Measurements from ENCODE around the gene HOXA7. TPM values are rescaled to one million over a fixed set of nuclear protein-coding genes. Genes with fewer than 3 reads are reported as not detected.

The HOXA7 gene
- total RNA-seq, 6 experiments from 2014 or later, result not detected

GRCh38 chr7:27128034-27128433, 28.4 kb downstream of the HOXA7 start:
- H3K27ac ChIP-seq, result no peak overlapping the region

GRCh38 chr7:27126596-27127327, 29.7 kb downstream of the HOXA7 start:
- ATAC-seq (no peak), DNase-seq (no peak)
- Histone ChIP-seq H3K27me3 (peaks cover 0 to 33% of the 10 kb centered on the region in 2 donors), H3K4me3 (no peak overlapping the region), H3K4me1 (peaks cover 0 to 11% (median 2%) of the 10 kb centered on the region in 4 donors), H3K36me3 (no peaks in the 10 kb centered on the region), H3K27ac (no peak overlapping the region), H3K9me3 (no peaks in the 10 kb centered on the region)
- 15% methylated on average over 3 of the region's 3 CpGs for WGBS (ENCODE audit: insufficient coverage, low coverage, low lambda C conversion rate, missing lambda C conversion rate)
- intact Hi-C loops (cut with DNase I), result no loop called here
- TF ChIP-seq POLR2A (IDR thresholded peaks at IDR 0.05), result no peak
- TF ChIP-seq, protein P1, sequence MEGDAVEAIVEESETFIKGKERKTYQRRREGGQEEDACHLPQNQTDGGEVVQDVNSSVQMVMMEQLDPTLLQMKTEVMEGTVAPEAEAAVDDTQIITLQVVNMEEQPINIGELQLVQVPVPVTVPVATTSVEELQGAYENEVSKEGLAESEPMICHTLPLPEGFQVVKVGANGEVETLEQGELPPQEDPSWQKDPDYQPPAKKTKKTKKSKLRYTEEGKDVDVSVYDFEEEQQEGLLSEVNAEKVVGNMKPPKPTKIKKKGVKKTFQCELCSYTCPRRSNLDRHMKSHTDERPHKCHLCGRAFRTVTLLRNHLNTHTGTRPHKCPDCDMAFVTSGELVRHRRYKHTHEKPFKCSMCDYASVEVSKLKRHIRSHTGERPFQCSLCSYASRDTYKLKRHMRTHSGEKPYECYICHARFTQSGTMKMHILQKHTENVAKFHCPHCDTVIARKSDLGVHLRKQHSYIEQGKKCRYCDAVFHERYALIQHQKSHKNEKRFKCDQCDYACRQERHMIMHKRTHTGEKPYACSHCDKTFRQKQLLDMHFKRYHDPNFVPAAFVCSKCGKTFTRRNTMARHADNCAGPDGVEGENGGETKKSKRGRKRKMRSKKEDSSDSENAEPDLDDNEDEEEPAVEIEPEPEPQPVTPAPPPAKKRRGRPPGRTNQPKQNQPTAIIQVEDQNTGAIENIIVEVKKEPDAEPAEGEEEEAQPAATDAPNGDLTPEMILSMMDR (IDR thresholded peaks at IDR 0.05), result no peak

More at GRCh38 chr7:27128034-27128433, 28.4 kb downstream of the HOXA7 start:
- Histone ChIP-seq H3K36me3 (no peaks in the 10 kb centered on the region), H3K4me3 (no peak overlapping the region), H3K27me3 (peaks cover 0 to 37% of the 10 kb centered on the region in 2 donors), H3K9me3 (no peaks in the 10 kb centered on the region), H3K4me1 (no peaks in the 10 kb centered on the region)
- ATAC-seq, result no peak
- TF ChIP-seq, protein P1 (IDR thresholded peaks at IDR 0.05), result no peak
- TF ChIP-seq POLR2A (IDR thresholded peaks at IDR 0.05), result no peak
- intact Hi-C loops (cut with DNase I), result no loop called here
- no peak for DNase-seq
- 17% methylated on average over 2 of the region's 2 CpGs for WGBS (ENCODE audit: insufficient coverage, low coverage, low lambda C conversion rate, missing lambda C conversion rate)

GRCh38 chr7:27125986-27126394, 30.5 kb downstream of the HOXA7 start:
- peaks cover 0 to 12% (median 3%) of the 10 kb centered on the region in 4 donors for H3K4me1 ChIP-seq

GRCh38 chr7:27124902-27125689, 31.4 kb downstream of the HOXA7 start:
- H3K36me3 ChIP-seq, result no peaks in the 10 kb centered on the region
- no peaks in the 10 kb centered on the region for H3K9me3 ChIP-seq
- TF ChIP-seq, protein P1 (IDR thresholded peaks at IDR 0.05), result no peak
- TF ChIP-seq POLR2A (IDR thresholded peaks at IDR 0.05), result no peak
- no peak overlapping the region for H3K27ac ChIP-seq
- peaks cover 0 to 18% (median 3%) of the 10 kb centered on the region in 4 donors for H3K4me1 ChIP-seq
- no peak overlapping the region for H3K4me3 ChIP-seq
- 46% methylated on average over 5 of the region's 8 CpGs for WGBS (ENCODE audit: insufficient coverage, low coverage, low lambda C conversion rate, missing lambda C conversion rate)
- DNase-seq (no peak), ATAC-seq (no peak)
- H3K27me3 ChIP-seq, result peaks cover 0 to 22% of the 10 kb centered on the region in 2 donors
- intact Hi-C loops (cut with DNase I), result no loop called here

More at GRCh38 chr7:27125986-27126394, 30.5 kb downstream of the HOXA7 start:
- H3K36me3 ChIP-seq, result no peaks in the 10 kb centered on the region
- DNase-seq (no peak), ATAC-seq (no peak)
- peaks cover 0 to 25% of the 10 kb centered on the region in 2 donors for H3K27me3 ChIP-seq
- intact Hi-C loops (cut with DNase I), result no loop called here
- H3K27ac ChIP-seq, result no peak overlapping the region
- H3K4me3 ChIP-seq, result no peak overlapping the region
- H3K9me3 ChIP-seq, result no peaks in the 10 kb centered on the region
- 23% methylated on average over 5 of the region's 5 CpGs for WGBS (ENCODE audit: insufficient coverage, low coverage, low lambda C conversion rate, missing lambda C conversion rate)
- TF ChIP-seq, protein P1 (IDR thresholded peaks at IDR 0.05), result no peak
- TF ChIP-seq POLR2A (IDR thresholded peaks at IDR 0.05), result no peak
